ENCODE measurements around the gene S100A2.
A peak's percentile ranks its signal among the peaks of the same experiment; 100 is the strongest.
"Not testable (repeated sequence)": the region's sequence is repeated elsewhere in the genome, so short reads cannot be mapped to it uniquely, and the experiment has no call there.

S100A2 gene

DNA sequence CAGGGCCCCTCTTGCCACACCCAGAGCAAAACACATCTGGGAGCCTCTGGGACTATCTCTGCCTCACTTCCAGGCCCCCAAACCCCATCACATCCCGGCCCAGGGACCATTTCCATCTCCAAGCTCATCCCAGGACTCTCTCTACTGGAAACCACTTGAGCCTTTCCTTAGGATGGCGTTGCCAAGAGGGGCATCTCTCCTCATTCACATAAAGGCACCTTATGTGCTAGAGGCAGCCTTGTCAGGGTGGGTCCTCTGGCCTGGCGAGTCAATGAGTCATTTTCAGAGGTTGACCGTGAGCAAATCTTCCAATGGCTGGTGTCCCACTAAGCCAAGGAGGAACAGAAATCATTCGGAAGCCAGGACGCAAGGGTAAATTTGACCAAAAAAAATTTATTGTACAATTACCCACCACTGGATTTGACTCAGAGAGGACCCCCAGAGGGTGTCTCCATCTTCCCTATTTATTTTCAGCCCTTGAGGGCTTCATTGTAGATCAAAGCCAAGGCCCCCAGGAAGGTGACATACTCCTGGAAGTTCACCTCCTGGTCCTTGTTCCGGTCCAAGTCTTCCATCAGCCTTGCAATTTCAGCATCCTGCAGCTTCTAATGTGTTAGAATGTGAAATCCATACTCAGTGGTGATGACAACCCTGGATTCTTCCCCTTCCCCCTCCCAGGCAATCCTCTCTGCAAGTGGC is 31.3 kb downstream of the S100A2 start:
- no peak for DNase-seq

DNA sequence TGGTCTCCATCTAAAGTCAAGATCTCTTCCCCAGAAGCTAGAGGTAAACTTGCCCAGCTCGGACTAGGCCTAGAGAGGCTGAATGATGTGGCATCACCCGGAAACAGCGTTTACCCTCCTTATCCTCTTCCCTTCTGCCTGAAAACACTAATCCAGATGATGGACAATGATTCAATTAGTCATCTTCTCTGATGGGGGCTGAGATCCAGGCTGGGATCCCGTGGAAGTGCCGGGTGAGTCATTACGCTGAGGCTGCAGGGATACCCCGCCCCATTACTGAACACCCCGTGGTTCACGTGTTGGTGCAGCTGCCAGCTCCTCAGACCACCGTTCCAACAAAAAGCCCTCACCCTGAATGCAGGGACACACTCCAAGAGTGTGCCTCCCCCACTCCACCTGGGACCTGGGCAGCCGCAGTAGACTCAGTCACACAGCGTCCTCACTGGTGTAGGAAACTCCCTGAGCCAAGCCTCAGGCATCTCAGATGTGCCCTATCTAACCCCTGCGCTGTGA is 31.9 kb downstream of the S100A2 start:
- DNase-seq = peak in 10 of 51 donors; percentile 9 to 61 (median 39)

DNA sequence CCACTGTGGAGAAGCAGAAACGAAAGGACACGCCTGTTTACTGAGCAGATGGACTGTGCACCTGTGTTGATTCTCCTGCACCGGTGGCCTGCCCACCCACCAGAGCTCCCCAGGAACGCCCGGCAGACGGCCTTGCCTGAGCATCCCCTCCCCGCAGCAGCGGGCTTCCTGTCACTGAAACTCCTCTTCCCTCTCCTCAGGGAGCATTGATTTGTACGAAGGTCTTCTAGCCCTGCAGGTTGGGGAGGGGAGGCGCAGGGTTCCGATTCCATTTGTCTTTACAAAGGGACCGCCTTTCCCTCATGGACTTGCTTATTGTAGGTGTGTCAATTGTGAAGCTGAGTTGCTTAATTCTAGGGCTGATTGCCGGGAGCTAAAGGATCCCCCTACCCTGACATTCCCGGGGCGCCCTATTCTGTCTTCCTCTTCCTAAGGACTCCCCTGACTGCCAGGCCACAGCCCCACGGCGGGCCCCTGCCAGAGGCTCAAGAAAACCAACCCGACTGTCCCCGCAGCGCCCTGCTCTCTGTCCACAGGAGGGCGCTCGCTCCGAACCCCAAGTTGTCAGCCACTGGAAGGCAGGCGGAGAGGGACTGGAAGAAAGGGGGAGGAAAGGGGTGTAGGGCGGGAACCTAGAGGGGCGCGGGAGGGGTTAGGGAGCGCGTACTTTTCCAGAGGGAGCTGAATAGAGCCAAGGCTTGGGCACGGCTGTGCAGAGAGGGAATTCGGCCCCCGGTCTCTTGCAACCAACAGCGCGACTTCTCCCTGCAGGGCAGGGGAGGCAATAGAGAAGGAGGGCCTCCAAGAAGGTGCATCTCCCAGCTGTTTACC is 32.7 kb downstream of the S100A2 start:
- DNase-seq = peak in 48 of 51 donors; percentile 20 to 83 (median 66)

DNA sequence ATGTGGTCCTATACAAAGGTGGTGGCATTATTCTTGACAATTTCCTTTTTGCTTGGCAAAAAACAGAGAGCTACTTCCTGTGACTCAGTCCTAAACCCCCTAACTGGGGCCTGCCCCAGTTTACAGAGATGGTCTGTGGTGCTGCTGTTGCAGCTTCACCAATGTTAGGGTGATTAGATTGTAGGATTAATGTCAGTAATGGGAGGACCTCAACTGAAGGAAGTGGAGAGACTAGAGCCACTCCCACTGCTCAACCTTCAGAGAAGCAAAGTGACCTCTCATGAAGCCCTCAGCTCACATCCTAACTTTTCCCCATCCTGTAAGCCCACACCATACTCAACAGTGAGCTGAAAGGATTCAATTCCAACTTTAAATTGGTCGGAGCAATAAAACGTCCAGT is 33.5 kb downstream of the S100A2 start:
- no peak for DNase-seq

DNA sequence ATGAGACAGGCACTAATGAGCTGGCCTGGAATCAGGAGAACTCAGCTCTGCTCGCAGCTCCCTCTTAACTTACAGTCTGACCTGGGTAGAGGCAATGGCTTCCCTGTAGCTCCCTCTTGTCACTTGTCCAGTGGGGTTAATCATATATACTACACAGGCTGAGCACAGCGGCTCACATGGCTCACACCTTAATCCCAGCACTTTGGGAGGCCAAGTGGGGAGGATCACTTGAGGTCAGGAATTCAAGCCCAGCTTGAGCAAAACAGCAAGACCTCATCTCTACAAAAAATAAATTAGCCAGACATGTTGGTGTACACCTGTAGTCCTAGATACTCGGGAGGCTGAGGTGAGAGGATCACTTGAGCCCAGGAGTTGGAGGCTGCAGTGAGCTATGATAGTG is 34.0 kb downstream of the S100A2 start:
- no peak for DNase-seq

DNA sequence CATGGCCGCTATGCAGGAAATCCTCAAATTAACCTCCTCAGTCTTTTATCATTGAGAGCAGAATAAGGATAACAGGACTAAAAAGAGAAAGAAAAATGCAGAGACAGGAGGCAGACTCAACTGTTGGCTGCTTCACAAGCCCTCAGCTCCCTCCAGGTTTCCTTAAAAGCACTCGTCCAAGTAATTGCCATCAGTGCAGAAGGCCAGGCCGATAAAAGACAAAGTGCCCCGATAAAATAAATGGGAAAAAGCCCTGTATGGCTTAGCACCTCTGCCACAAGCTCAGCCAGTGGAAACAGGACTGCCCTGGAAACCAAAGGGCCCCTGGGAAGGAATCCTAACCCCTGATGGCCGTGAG is 38.0 kb downstream of the S100A2 start:
- DNase-seq = no peak

DNA sequence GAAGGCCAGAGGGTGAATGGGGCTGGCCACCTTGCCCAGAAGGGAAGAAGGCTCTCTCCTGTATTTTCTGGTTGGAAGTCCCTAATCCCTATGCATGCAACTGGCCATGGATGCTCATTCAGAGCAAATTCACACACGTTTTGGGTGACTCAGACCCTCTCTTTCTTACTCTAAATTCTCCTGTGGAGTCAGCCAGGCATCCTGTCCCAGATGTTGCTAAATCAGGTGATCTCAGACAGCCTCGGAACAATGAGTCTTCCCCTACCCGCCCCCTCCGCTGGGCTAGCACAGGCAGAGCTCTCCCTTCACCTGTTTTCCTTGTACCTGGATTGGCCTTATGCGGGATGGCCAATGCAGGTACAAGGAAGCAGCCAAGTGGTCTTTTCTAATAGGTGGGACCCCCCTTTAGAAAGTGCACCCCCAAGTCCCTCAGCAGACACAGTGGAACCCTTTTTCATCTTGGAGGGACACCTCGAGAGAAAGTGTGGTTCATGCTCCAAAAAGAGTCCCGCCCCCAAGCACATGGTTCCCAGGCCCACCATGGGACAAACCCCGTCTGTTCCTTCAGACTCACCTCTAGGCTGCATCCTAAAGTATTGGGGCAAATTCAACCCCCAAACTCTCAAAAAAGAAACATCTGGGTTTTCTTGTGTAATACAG is 38.5 kb downstream of the S100A2 start:
- DNase-seq = no peak

DNA sequence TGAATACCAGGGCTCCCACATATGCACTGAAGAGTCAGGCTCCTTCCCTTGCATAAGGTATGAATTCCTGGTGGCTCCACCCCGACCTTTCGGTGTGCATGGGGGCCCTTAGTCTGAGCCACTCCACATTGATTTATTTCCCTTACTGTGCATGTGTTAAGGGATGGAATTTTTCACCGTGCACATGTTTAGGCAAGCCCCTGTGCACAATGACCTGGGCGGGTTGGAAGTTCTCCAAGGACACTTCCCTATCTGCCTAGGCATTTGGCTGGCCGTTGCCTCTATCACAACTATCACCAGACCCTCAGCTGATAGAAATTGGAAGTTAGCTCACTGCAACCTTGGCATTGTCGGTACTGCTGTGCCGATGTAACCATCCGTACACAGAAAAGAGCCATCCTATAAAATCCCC is 39.5 kb downstream of the S100A2 start:
- DNase-seq = no peak

DNA sequence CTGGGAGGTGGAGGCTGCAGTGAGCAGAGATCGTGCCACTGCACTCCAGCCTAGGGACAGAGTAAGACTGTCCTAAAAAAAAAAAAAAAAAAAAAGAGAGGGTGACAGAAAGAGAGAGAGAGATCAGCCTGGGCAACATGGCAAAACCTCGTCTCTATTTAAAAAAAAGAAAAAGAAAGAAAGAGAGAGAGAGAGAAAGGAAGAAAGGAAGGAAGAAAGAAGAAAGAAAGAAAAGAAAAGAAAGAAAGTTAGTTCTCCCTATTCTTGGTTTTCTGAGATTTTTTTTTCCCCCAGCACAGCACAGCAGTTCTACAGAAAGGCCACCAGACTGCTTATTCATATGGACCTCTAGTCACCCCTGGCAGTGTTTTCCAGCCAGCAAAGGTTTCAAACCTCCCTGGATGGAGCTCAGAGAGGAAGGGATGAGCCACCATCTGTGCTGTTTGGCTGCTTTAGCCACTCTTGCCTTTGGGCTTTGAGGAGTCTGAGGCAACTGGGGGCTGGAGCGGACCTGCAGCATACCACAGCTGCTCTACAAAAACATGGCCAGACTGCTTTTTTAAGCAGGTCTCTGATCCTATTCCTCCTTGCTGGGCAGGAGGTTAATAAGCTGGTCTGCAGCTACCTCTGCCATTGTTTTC is 40.4 kb downstream of the S100A2 start:
- DNase-seq = no peak

DNA sequence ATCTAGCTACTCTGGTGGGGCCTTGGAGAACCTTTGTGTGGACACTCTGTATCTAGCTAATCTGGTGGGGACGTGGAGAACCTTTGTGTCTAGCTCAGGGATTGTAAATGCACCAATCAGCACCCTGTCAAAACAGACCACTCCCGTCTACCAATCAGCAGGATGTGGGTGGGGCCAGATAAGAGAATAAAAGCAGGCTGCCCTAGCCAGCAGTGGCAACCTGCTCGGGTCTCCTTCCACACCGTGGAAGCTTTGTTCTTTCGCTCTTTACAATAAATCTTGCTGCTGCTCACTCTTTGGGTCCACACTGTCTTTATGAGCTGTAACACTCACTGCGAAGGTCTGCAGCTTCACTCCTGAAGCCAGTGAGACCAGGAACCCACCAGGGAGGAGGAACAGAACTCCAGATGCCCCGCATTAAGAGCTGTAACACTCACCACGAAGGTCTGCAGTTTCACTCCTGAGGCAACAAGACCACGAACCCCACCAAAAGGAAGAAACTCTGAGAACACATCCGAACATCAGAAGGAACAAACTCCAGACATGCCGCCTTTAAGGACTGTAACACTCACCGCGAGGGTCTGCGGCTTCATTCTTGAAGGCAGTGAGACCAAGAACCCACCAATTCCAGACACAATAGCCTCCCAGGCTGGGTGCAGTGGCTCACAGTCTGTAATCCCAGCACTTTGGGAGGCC is 43.1 kb downstream of the S100A2 start:
- DNase-seq = not testable (repeated sequence)

DNA sequence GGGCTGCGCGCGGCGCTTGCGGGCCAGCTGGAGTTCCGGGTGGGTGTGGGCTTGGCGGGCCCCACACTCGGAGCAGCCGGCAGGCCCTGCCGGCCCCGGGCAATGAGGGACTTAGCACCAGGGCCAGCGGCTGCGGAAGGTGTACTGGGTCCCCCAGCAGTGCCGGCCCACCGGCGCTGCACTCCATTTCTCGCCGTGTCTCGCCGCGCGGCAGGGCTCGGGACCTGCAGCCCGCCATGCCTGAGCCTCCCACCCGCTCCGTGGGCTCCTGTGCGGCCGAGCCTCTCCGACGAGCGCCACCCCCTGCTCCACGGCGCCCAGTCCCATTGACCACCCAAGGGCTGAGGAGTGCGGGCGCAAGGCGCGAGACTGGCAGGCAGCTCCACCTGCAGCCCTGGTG is 43.8 kb downstream of the S100A2 start:
- not testable (repeated sequence) for DNase-seq

DNA sequence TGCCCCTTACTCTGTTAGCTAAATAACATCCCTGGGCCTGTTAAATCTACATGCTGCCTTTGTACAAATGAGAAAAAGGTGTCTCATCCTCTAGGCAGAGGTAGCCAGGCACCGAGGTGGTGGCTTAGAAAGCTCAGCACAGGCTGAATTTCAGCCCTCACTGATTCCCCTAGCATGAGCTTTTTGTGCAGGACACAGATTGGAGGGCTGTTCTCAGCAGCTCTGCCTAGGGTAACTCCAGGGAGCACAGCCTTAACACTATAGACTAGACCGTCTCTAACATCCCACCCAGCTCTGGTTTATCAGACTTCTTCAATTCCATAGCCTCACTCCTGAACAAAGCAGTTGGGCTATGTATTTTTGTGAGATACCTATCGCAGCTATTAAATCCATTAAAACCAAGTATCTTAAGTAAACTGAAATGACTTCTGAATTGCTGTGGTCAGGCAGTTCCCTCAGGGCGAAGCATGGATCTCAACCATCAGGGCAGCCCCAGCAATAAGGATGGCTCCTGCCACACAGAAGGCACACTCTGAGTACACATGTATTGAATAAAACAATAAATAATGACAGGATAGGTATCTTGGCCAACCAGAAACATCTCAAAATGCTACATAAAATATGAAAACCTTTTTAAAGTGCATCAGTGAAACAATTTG is 44.7 kb downstream of the S100A2 start:
- DNase-seq = no peak

DNA sequence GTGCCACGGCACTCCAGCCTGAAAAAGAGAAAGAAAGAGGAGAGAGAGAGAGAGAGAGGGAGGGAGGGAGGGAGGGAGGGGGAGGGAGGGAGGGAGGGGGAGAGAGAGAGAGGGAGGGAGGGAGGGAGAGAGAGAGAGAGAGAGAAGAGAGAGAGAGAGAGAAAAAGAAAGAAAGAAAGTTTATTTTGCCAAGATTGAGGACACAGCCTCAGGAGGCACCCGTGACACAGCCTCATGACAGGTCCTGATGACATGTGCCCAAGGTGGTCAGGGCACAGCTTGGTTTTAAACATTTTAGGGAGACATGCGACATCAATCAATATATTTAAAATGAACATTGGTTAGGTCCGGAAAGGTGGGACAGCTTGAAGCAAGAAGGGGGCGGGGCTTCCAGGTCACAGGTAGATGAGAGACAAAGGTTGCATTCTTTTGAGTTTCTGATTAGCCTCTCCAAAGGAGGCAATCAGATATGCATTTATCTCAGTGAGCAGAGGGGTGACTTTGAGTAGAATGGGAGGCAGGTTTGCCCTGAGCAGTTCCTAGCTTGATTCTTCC is 45.4 kb downstream of the S100A2 start:
- not testable (repeated sequence) for DNase-seq

DNA sequence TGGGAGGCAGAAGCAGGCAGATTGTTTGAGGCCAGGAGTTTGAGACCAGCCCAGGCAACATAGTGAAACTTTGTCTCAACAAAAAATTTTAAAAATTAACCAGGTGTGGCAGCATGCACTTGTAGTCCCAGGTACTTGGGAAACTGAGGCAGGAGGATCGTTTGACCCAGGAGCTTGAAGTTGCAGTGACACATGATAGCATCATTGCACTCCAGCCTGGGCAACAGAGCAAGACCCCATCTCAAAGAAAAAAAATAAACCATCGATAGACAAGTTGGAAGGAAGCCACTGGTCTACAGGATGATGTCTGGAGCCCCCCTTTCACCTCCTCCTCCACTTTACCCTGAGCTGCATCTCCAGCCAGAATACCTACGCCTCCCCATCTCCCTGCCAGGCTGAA is 46.4 kb downstream of the S100A2 start:
- DNase-seq = no peak

DNA sequence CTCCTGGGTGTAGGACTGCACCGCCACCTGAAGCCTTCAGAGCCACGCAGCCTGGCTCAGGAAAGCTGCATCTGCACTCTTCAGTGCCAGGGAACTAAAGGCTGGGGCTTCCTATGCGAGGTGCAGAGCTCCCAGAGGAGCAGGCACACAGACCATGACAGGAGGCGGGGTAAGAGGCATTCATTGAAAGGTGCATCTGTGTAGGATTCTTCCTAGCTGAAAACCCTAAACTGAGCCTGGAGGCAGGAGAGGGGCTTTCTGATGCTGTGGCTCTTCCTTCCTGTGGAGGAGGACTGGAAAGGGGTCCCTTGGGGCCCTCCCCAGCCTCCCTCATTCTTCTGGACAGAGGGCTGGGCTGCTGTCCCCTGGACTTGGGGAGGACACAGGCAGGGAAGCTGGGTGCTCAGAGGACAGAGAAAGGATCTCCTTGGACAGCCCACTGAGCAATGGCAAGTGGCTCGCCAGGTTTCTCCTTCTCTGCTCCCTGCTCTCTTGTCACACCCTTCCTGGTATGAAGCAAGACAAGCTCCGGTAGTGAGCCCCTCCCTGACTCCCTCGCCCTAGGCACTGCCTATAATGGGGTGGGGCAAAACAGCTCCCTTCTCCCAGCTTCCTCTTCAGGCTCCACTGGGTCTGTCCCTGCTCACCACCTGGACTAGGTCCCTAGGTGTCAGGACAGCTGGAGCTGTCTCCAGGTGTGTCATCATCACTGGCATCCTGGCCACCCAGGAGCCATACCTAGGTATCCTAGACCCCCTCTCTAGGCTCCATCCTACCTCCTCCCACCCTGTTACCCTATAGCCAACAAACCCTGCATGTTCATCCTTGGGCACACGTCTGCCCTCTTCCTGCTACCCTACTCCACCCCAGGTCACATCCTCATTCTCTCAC is 49.9 kb downstream of the S100A2 start:
- no peak for DNase-seq

DNA sequence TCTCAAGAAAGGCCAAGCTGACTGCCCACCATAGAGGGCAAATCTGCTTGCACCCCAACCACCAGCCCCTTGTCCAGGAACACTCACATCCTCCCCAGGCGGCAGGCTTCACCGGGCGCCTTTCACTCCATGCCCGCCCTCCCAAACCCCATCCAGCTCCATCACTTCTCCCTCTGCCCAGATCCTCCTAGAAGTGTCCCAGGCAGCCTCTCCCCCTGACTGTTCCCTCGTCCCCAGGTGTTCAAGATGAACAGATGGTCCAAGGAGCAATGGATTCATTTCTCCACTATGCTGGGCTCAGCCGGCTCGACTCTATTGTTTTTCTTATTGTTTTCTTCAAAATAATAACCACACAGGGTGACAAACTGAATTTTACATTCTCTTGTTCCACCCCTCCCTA is 52.0 kb downstream of the S100A2 start:
- DNase-seq = no peak

DNA sequence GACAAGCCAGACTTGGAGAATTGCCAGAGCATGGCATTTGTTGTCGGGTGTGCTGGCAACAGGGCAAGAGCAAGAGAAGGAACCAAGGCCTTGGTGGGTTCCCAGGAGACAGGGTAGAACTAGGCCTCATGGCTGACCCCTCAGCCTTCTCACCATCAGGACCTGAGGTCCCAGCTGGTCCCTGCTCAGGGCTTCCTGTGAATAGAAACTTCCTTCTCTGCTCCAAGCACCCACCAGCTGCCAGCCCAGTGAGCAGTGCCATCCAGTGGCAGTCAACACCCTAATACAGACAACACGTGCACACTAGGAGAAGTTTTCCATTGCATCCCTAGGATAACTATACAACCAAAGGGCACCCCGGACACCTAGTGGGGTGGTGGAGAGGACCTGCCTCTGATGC is 52.6 kb downstream of the S100A2 start:
- peak in 5 of 51 donors; percentile 3 to 17 (median 14) for DNase-seq

Data from hypothalamus (tissue), 51 donors.